Testis (tissue), 3 donors: ENCODE measurements around the gene PDHX. TPM values are rescaled to one million over a fixed set of nuclear protein-coding genes. Genes with fewer than 3 reads are reported as not detected.

Experiments
- DNase-seq: peaks from one replicate; pipeline ENCODE4 v3.0.0-alpha.2; 2019
- H3K27ac ChIP-seq, 2 donors: fragments of 200-600 bp; sonication (generic); one replicate each; pipeline ENCODE4 v1.5.1; 2019
- H3K27me3 ChIP-seq: fragments of 200-600 bp; sonication (generic); one replicate; pipeline ENCODE4 v1.5.1; 2019
- H3K36me3 ChIP-seq: fragments of 200-600 bp; sonication (generic); one replicate; pipeline ENCODE4 v1.5.1; 2017; ENCODE audit warnings: low read depth; ENCODE audit errors: missing control alignments
- H3K4me1 ChIP-seq: fragments of 200-600 bp; sonication (generic); one replicate; pipeline ENCODE4 v1.5.1; 2019
- H3K4me3 ChIP-seq, 2 donors: fragments of 200-600 bp; sonication (generic); one replicate each; pipeline ENCODE4 v1.5.1; 2017 to 2019
- H3K9me3 ChIP-seq: fragments of 200-600 bp; sonication (generic); one replicate; pipeline ENCODE4 v1.5.1; 2017
- CTCF ChIP-seq, 3 experiments: fragments of 450-650 bp in 2 of 3; fragments of 200-600 bp in 1 of 3; sonication (generic) in 1 of 3; IDR thresholded peaks; one replicate each; pipeline ENCODE4 v1.5.1; 2016 to 2019; ENCODE audit warnings: antibody characterized with exemption in 3 of 3, mild to moderate bottlenecking in 2 of 3, moderate library complexity in 1 of 3
- POLR2A ChIP-seq: fragments of 450-650 bp; IDR thresholded peaks from one replicate; pipeline ENCODE4 v1.6.1; 2017; ENCODE audit warnings: antibody characterized with exemption, mild to moderate bottlenecking, moderate library complexity
- WGBS, 2 donors: methylation state at CpG; one replicate each; pipeline ENCODE4 v1.1.5; 2018; 5-methylcytosine and 5-hydroxymethylcytosine counted together
- intact Hi-C: fragments of 100-400 bp; cut with DNase I; formaldehyde crosslinking; loops from one replicate; pipeline ENCODE4 v1.15.1; 2023; ENCODE audit warnings: low total_unique reads
- polyA plus RNA-seq: library from polyadenylated mRNA; stranded (reverse); fragments of 350-450 nt; fragmentation: Illumina TruSeq; extraction: RNeasy Lipid Tissue Mini Kit (QIAGEN cat#74804); gene quantifications from one replicate; pipeline ENCODE4 v1.2.3, GENCODE V29; 2014; ENCODE audit warnings: low read depth, low replicate concordance; ENCODE audit not compliant: insufficient read depth
- total RNA-seq, 2 donors: library from RNA; depleted of rRNA; stranded (reverse); fragments of >200 nt; gene quantifications; one replicate each; pipeline ENCODE4 v1.2.3, GENCODE V29; 2016

The PDHX gene
- total and polyA plus RNA-seq, 3 donors from 2014 or later: 47.9 to 54.2 (median 53.5) TPM

DNA sequence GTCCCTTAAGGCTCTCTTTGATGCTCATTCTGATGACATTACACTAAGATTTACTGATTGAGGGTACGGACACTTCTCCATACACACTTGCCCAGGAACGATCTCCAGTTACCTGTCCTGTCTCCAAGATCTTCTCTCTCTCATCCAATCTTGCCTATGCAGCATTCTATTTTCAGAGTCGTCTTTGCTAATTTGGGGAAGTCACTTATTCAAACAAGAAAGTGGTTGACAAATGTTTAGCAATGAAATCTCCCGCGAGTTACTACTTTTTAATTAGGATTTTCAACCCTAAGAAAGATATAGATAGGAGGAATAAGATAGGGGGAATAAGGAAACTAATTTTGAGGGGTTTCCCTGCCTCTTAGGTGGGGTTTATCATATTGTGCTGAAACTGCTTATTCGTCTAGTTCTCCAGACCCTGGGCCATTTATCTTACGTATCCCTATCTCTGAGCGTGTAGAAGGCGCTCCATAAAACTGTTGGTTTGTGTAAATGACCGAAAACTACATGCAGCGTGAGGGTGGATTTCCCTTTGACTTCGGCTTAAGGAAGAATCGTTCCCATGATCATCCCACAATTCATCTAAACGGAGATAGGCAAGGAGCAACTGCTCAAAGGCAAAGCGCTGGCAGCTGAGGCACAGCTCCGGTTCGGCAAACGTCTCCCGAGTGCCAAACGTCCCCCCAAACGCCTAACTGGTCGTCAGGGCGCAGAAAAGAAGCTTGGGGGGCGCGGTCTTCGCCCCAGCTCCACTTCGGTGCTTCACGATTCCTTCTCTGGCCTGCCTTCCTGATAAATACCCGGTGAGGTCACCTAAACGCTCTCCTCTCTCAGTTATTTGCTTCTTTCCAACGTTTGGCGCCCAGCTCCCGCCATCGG is 1.0 kb upstream of the PDHX start:
- Histone ChIP-seq H3K27ac (peak overlapping the region; percentile 95 to 97), H3K4me1 (peaks cover 7% of the 10 kb centered on the region), H3K36me3 (no peaks in the 10 kb centered on the region), H3K4me3 (peak overlapping the region; percentile 83 to 93), H3K9me3 (no peaks in the 10 kb centered on the region), H3K27me3 (no peaks in the 10 kb centered on the region)
- WGBS, 2 donors: 5 to 6% methylated on average over 33 to 34 of the region's 34 CpGs
- peak; percentile 55 for DNase-seq
- intact Hi-C loops: no loop called here
- TF ChIP-seq CTCF (IDR thresholded peaks at IDR 0.05) (no peak), POLR2A (no peak)

GRCh38 chr11:34916843-34917770 is 689 bp downstream of the PDHX start:
- Histone ChIP-seq H3K36me3 (no peaks in the 10 kb centered on the region), H3K27ac (peak overlapping the region; percentile 95 to 97), H3K4me1 (peaks cover 7% of the 10 kb centered on the region), H3K9me3 (no peaks in the 10 kb centered on the region), H3K27me3 (no peaks in the 10 kb centered on the region), H3K4me3 (peak overlapping the region; percentile 83 to 93)
- peak; percentile 35 for DNase-seq
- intact Hi-C loops: no loop called here
- 7 to 11% methylated on average over 23 of the region's 23 CpGs for WGBS, 2 donors
- no peak for TF ChIP-seq CTCF (IDR thresholded peaks at IDR 0.05)
- TF ChIP-seq POLR2A: no peak

DNA sequence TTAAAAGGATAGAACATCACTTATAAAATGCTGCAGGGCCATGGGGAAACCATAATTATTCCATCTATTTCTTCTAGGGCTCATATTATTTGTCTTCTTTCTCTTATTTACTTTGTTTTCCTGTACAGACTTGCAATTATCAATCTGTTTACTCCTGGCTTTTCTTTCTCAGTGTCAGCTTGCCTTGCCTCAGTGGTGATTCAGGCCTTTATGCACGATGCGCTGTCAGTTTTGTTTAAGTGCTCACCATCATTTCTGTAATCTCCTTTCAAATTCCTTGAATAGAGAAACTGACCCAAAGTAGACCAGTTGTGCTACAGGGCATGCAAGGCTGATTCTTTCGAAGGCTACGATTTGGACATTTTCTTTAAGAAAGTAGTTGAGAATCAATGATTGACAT is 4.7 kb downstream of the PDHX start:
- WGBS, 2 donors: 94 to 95% methylated on average over 4 of the region's 4 CpGs
- peaks cover 7% of the 10 kb centered on the region for H3K4me1 ChIP-seq

GRCh38 chr11:34924714-34925113 is 8.3 kb downstream of the PDHX start:
- no peak for DNase-seq
- H3K27ac ChIP-seq: no peak overlapping the region
- intact Hi-C loops: loop anchor here (10.0 kb wide), 2 partner anchors 470 to 560 kb away; no protein-coding TSS in a partner anchor
- TF ChIP-seq CTCF (IDR thresholded peaks at IDR 0.05) (no peak), POLR2A (no peak)
- H3K9me3 ChIP-seq: no peaks in the 10 kb centered on the region
- H3K27me3 ChIP-seq: no peaks in the 10 kb centered on the region
- no peak overlapping the region for H3K4me3 ChIP-seq
- no peaks in the 10 kb centered on the region for H3K36me3 ChIP-seq
- WGBS, 2 donors: 49 to 56% methylated on average over 3 of the region's 3 CpGs
- H3K4me1 ChIP-seq: no peaks in the 10 kb centered on the region

More for the DNA sequence above, 4.7 kb downstream of the PDHX start:
- intact Hi-C loops: loop anchor here (10.0 kb wide), 2 partner anchors 474 to 564 kb away; no protein-coding TSS in a partner anchor
- TF ChIP-seq CTCF (IDR thresholded peaks at IDR 0.05) (no peak), POLR2A (no peak)
- Histone ChIP-seq H3K9me3 (no peaks in the 10 kb centered on the region), H3K36me3 (no peaks in the 10 kb centered on the region), H3K4me3 (no peak overlapping the region), H3K27me3 (no peaks in the 10 kb centered on the region), H3K27ac (no peak overlapping the region)
- DNase-seq: no peak
